ENCODE data around the gene GALNT3.

GRCh38 chr2:165837122-165837521 is 43.1 kb upstream of the GALNT3 start:
- TF ChIP-seq GATA2 (IDR thresholded peaks at IDR 0.05; ENCODE audit: low read depth, low read length) (no peak), GATA3 (IDR thresholded peaks at IDR 0.05; ENCODE audit: low read depth, low read length) (no peak)
